ENCODE data around the gene UNC5B. TPM values are rescaled to one million over a fixed set of nuclear protein-coding genes. Genes with fewer than 3 reads are reported as not detected.

UNC5B gene
- total RNA-seq, 1 experiment from 2014 or later = 22.0 TPM

DNA sequence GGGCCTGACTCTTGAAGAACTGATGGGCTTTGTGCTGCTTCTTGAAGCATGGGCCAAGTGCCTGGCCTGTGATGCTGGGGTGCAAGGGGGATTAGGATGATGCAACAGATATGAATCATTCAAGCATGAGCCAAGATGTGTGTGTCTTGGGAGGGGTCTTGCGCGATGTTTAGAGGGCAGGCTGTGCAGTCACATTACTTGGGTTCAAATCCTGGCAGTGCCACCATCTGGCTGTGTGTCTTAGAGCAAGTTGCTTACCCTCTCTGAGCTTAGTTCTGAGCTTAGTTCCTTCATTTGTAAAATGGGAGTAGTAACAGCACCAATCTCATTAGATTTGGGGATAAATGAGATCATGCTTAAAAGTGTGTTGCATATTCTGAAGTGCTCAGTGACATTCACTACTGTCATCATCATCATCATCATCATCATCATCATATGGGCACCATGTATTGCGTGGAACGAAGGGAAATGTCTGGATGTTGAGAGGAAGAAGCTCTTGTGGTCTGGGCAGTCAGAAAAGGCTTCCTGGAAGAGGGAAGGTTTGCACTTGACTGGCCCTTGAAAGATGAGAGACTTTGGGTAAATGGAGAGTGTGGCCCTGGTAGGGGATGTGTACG lies 9.3 kb downstream of the UNC5B start:
- Histone ChIP-seq H4K20me1 (ENCODE audit: insufficient read depth) (no peaks in the 10 kb centered on the region), H3K4me1 (ENCODE audit: control insufficient read depth in 1 of 2, insufficient read depth in 2 of 2, low read length in 2 of 2) (peaks cover 19 to 28% of the 10 kb centered on the region in 2 experiments), H3K27me3 (ENCODE audit: insufficient read depth, low read length) (no peaks in the 10 kb centered on the region), H3K4me3 (replicated peaks in 1 of 2; ENCODE audit: low read depth in 1 of 2, low read length in 2 of 2) (no peak overlapping the region), H3K36me3 (ENCODE audit: control insufficient read depth in 1 of 2, insufficient read depth in 2 of 2, low read length in 2 of 2) (no peaks in the 10 kb centered on the region), H3K9me3 (ENCODE audit: control insufficient read depth in 1 of 2, insufficient read depth in 1 of 2, low read depth in 1 of 2, low read length in 2 of 2) (no peaks in the 10 kb centered on the region), H3K4me2 (ENCODE audit: low read length) (no peak overlapping the region), H3K9ac (ENCODE audit: low read length) (no peak overlapping the region), H3K79me2 (ENCODE audit: insufficient read depth, low read length) (peaks cover 9% of the 10 kb centered on the region; the same call in 1 of the 2 replicates), H3K9me2 (ENCODE audit: insufficient read depth) (no peaks in the 10 kb centered on the region), H2AFZ (ENCODE audit: low read depth, low read length, poor library complexity, severe bottlenecking) (no peak overlapping the region), H3K27ac (ENCODE audit: low read depth, low read length) (no peak overlapping the region)
- DNase-seq (ENCODE audit: low read depth, low spot score) = no peak
- ATAC-seq = no peak
- POLR2A ChIA-PET = interaction anchor here (1.0 kb wide), 1 partner anchor 14 kb away, joined by 3 read pairs; no protein-coding TSS in a partner anchor
- RAD21 ChIA-PET (ENCODE audit: low non-redundant PET in 1 of 2, low total read pairs in 2 of 2, uncharacterized antibody in 2 of 2, unreplicated experiment in 2 of 2) = no interaction called here
- intact Hi-C loops (cut with micrococcal nuclease) = no loop called here
- TF ChIP-seq SP1 (IDR thresholded peaks at IDR 0.05; ENCODE audit: low read depth) (no peak), POLR2A (IDR thresholded peaks at IDR 0.05; ENCODE audit: borderline replicate concordance, extremely low read depth, insufficient read depth, insufficient read length) (no peak), JUND (IDR thresholded peaks at IDR 0.05) (no peak), RAD21 (IDR thresholded peaks at IDR 0.05; ENCODE audit: low read depth) (no peak), ZNF274 (IDR thresholded peaks at IDR 0.05; ENCODE audit: low read depth, low read length) (no peak), CEBPB (IDR thresholded peaks at IDR 0.05; ENCODE audit: low read depth) (no peak), FOSL1 (IDR thresholded peaks at IDR 0.05; ENCODE audit: low read depth) (no peak), SIN3A (IDR thresholded peaks at IDR 0.05; ENCODE audit: low read depth) (no peak), EZH2phosphoT487 (IDR thresholded peaks at IDR 0.05; ENCODE audit: borderline replicate concordance) (no peak), REST (IDR thresholded peaks at IDR 0.05; ENCODE audit: low read depth) (no peak), ZFX (IDR thresholded peaks at IDR 0.05) (no peak), YY1 (IDR thresholded peaks at IDR 0.05; ENCODE audit: extremely low read depth, insufficient replicate concordance, low read depth, low read length) (no peak), CTCF (IDR thresholded peaks at IDR 0.05 in 2 of 3, conservative IDR thresholded peaks at IDR 0.05 in 1 of 3; ENCODE audit: borderline replicate concordance in 1 of 3, insufficient read depth in 1 of 3, low read depth in 2 of 3, low read length in 2 of 3) (no peak)
- BruUV-seq (replicated peaks) = no TSS peak
- CTCF ChIA-PET = no interaction called here

Measured in HCT116 (cell line).